Measurements from ENCODE around the gene ELMO1.

ELMO1 gene

GRCh38 chr7:37275078-37275710 is 173.5 kb downstream of the ELMO1 start:
- peak; percentile 71 for DNase-seq (ENCODE audit: low read depth, low spot score)

- no peak for DNase-seq (ENCODE audit: low read depth, low spot score)
Measured at GRCh38 chr7:37273891-37274290, 174.8 kb downstream of the ELMO1 start.

GRCh38 chr7:37269711-37270508 is 178.8 kb downstream of the ELMO1 start:
- no peak for DNase-seq (ENCODE audit: low read depth, low spot score)

- DNase-seq (ENCODE audit: low read depth, low spot score): no peak
Measured at GRCh38 chr7:37267251-37267650, 181.4 kb downstream of the ELMO1 start.

DNA sequence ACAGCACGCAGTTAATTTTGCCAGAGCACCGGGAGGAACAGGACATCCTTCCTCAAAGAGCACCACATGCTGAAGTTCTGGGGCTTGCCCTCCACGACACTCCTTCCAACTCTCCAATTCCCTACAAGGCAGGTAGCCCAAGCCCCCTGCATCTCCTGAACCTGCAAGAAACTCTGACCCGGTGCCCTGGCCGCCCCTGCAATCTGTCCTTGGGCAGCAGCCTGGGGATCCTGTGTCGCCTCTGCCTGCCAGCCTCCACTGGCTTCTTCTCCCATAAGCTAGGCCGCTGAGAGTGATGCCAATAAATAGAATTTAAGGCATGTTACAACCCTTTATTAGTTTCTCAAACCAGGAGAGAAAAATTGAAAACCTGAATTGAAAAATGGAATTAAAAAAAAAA is 182.8 kb downstream of the ELMO1 start:
- no peak for DNase-seq (ENCODE audit: low read depth, low spot score)

DNA sequence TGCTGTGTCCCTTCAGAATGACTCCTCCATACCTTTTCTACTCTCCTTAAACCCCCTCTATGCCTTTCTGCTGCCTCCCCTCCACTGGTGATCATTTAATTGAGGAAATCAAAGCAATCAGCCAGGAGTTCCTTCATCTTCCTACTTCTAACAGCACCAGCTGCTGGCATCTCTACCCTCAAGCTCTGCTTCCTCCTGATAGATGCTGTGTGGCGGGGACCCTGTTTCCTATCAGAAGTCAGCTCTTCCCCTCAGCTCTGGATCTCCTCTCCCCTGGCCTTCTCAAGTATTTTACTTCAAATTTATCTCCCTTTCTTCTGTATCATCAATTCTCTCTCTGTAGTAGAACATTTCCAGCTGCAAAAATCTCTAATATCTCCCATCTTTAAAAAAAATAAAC is 183.7 kb downstream of the ELMO1 start:
- no peak for DNase-seq (ENCODE audit: low read depth, low spot score)

- DNase-seq (ENCODE audit: low read depth, low spot score): no peak
Measured at GRCh38 chr7:37262181-37262580, 186.5 kb downstream of the ELMO1 start.

DNA sequence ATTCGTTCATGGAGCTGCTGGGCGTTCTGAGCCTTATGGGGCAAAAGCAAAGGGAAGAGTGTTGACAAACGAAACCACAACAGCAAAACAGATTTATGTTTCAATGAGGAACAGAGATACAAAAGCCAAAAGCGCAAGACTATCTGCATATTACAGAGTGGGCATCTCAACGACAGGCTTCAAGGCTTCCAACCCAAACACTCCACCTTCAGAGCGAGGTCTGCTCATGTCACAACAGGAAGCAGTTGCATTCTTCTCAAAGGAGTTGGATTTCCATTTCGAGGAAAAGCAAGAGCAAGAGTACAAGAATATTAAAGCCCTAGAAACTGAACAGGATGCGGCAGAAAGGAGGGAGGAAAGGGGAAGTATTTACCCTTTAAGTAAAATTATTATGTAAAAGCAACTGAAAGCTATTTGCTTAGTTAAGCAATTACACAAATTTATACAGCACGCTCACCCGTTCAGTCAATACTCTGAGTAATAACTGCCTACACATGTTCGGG is 189.3 kb downstream of the ELMO1 start:
- no peak for DNase-seq (ENCODE audit: low read depth, low spot score)

DNA sequence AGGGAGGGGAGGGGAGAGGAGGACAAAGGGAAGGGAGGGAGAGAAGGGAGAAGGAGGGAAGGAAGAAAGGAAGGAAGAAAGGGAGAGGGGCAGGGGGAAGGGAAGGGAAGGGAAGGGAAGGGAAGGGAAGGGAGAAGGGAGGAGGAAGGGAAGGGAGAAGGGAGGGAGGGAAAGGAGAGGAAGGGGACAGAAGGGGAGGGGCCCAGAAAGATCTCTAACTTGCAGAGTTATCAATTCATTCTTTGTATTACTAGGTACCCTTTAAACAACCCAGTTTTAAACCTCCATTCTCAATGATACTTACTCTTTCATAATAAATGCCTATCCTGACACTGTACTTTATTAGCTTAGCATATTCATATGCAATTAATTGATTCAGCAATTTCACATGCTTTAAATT is 192.0 kb downstream of the ELMO1 start:
- no peak for DNase-seq (ENCODE audit: low read depth, low spot score)

DNA sequence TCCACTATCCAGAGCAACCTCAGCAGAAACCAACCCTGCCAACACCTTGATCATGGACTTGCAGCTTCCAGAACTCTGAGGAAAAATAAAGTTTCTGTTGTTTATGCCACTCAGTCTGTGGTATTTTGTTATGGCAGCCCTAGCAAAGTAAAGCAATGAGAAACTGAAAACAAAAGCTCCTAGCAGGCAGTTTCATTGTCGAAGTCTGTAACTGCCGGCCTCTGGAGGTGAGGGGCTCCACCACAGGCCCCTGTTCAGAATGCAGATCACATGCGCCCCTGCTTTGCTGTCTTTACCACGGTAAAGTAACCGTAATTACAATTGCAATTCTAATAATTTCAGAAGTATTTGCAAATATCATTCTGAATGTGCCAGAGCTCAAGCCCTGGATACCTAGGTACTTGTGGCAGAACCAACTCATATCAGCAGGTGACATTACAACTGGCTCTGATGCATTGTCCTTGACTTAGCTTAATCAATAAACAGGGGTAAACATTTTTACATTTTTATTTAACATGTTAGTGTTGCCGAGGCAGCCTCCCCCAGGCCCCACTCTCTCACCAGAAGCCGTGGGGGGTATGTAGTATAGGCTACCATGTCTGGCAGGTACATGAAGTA is 193.2 kb downstream of the ELMO1 start:
- no peak for DNase-seq (ENCODE audit: low read depth, low spot score)

DNA sequence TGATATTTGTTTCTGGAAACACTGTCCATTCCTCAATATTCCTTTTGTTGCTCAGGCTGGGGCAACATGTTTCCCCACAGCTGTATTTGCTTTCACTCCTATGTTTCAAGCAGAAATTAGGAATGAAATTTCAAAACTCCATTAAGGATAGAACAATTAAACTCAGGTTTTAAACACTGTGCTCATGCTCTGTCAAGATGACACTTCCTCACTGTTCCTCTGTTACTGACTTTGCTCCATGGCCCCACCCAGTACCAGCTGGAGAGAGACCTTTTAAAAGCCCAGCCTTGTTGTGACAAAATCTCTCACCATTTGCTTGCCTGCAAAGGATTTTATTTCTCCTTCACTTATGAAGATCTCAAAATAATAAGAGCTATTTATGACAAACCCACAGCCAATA is 197.4 kb downstream of the ELMO1 start:
- no peak for DNase-seq (ENCODE audit: low read depth, low spot score)

DNA sequence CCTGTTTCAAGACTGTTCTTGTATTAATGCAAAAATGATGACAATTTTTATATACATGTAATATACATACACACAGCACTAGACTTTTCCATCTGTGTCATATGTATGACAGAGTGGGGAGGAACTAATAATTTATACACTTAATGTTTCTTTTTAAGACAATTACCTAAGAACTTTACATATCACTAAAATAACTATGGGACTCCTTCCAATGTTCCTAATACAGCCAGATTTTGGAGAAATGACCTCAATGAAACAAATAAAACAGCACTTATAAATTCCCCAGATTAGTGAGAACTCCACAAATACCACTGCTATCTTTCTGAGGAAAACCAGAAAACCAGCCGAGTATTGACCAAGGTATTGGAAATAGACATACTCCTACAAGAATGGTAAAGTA is 199.4 kb downstream of the ELMO1 start:
- no peak for DNase-seq (ENCODE audit: low read depth, low spot score)

- peak; percentile 94 for DNase-seq (ENCODE audit: low read depth, low spot score)
Measured at GRCh38 chr7:37248396-37248861, 200.2 kb downstream of the ELMO1 start.

DNA sequence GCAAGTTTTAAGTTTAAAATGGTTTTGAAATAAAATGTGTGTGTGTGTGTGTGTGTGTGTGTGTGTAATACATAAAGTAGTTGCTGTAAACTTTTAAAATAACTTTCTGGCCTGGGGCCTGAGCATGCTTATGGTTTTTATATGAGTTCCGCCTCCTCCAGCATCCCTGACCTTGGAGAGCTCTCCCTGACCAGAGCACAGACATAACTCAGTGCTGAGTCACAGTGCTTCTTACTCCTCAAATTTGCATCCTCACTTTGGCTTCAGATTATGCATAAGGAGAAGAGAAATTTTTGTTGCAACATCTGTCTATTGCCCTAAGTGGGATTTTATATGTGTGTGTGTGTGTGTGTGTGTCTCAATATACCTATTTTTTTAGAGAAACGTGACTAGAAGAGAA is 200.8 kb downstream of the ELMO1 start:
- peak; percentile 63 for DNase-seq (ENCODE audit: low read depth, low spot score)

DNA sequence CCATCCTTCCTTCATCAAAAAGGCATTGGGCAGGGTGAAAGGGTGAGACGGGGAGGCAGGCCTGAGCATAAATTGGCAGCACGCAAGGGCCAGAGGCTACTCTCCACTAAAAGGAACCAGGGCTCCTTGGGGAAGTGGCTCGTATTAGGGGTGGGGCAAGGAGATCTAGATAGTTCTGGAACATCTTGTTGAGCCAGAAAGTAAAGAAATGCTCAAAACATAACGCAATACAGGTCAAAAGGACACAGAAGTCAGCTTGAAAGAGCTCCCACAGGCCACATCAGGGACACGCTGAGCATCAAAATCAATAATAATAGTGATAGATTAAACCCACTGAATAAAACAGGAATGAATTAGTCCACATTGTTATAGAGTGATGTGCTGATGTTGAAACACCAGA is 203.1 kb downstream of the ELMO1 start:
- no peak for DNase-seq (ENCODE audit: low read depth, low spot score)

- no peak for DNase-seq (ENCODE audit: low read depth, low spot score)
Measured at GRCh38 chr7:37236906-37237305, 211.8 kb downstream of the ELMO1 start.

DNA sequence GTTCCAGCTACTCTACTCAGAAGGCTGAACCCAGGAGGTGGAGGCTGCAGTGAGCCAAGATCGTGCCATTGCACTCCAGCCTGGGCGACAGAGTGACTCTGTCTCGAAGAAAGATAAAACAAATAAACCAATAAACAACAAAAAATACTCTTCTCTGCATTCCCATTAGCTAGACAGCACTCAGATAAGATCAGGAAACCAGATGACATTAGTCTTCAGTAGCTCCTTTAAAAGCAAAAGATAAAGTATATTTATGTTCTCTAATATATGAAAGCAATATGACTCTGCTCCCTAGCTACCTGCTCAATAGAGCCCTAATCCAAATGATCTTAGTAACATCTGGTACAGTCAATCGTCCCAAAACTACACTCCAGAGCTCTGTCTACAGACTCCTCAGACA is 212.9 kb downstream of the ELMO1 start:
- no peak for DNase-seq (ENCODE audit: low read depth, low spot score)

- peak; percentile 34 for DNase-seq (ENCODE audit: low read depth, low spot score)
Measured at GRCh38 chr7:37234928-37235327, 213.7 kb downstream of the ELMO1 start.

DNA sequence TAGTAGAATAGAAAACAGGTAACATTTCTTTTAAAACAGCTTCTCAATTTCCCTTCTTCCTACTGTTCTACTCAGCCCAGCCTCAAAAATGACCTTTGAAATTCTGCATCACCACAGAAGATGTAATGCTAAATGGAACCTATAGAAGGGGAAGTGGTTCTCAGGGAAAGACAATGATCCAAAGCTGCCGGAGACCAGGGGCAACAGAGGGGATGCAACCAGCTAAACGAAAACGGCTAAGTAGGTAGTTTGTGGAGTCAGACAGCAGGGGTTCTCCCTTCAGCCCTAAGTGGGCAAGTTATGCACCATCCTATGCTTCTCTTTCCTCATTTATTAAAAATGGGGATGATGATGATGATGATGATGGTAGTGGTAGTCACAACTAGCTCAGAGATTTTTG is 214.3 kb downstream of the ELMO1 start:
- DNase-seq (ENCODE audit: low read depth, low spot score): no peak

GRCh38 chr7:37231613-37232012 is 217.1 kb downstream of the ELMO1 start:
- no peak for DNase-seq (ENCODE audit: low read depth, low spot score)

DNA sequence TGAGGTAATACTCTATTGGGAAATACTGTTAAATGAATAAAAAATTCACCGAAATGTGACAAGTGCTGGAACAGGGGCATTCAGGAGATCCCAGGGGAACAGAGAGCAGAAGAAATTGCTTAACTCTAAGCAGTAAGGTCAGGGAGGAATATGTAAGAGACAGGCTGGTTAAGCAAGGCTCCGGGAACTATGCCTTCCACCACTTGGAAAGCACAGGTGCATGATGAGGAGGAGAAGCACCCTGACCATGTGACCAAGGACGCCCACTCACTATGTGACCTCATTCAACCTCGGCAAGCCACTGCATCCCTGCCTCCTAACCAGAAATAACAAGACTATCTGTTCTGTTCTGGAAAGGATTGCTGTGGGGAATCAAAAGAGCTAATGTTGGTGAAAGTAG is 218.4 kb downstream of the ELMO1 start:
- DNase-seq (ENCODE audit: low read depth, low spot score): no peak

- DNase-seq (ENCODE audit: low read depth, low spot score): no peak
Measured at GRCh38 chr7:37229381-37229780, 219.3 kb downstream of the ELMO1 start.

Data from ELF-1 (cell line).